ENCODE results near the gene KLK6. TPM values are rescaled to one million over a fixed set of nuclear protein-coding genes. Genes with fewer than 3 reads are reported as not detected.

The KLK6 gene
- total RNA-seq, 1 experiment from 2014 or later: not detected

DNA sequence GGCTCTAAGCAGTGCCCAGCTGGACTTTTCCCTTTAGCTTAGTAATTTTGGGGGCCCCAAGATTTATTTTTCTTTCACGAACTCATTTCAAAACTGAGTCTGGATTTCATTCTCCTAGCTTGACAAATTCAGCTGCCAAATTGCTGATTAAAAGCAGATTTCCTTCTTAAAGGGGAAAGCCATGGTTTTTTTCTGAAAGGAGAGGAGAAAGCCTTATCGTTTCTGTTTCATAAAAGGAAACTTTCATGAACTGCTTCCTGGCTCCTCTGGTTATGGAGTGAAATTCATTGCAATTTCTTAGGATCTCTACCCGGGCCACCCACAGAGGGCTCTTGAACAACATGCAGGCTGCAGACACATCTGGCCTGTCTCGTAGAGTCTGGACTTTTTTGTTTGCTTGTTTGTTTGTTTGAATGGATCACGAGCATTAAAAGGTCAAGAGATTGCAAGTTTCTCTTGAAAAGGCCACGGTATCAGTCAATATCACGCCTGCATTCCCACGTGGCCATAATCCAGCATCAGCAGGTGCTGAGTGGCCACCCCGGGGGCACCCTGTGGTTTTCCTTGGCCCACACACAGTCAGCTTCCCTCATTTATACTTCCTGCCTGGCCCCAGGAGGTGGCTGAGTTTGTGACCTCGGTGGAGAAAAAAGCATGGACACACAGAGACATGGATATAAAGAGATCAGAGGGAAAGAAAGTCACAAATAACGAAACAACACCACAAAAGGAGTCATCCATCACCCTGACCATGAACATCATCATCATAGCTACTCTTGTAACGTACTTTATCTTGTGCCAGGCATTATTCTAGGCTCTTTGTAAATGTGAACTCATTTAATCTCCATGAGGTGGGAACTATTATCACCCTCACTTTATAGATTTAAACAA lies 47.7 kb downstream of the KLK6 start:
- no peak for DNase-seq
- no peaks in the 10 kb centered on the region for H3K9me2 ChIP-seq (replicated peaks; ENCODE audit: insufficient read depth, low read length)
- H4K20me1 ChIP-seq (ENCODE audit: insufficient read depth, low read depth, low read length): peaks cover 7% of the 10 kb centered on the region; the same call in 1 of the 2 replicates
- no peak overlapping the region for H3K9ac ChIP-seq (ENCODE audit: low read length)
- no peaks in the 10 kb centered on the region for H3K36me3 ChIP-seq (ENCODE audit: insufficient read depth, low read length)
- H3K4me1 ChIP-seq (ENCODE audit: low read length): no peaks in the 10 kb centered on the region
- H3K4me3 ChIP-seq (ENCODE audit: low read length): no peak overlapping the region
- H3K9me3 ChIP-seq (ENCODE audit: low read length): no peaks in the 10 kb centered on the region
- H3K79me2 ChIP-seq (ENCODE audit: low read length): no peaks in the 10 kb centered on the region
- H3K27me3 ChIP-seq (ENCODE audit: low read length): 0 out of 2 replicates have a peak, but pooled peaks cover 3% of the 10 kb centered on the region
- H3K27ac ChIP-seq (ENCODE audit: low read length): no peak overlapping the region
- no peak overlapping the region for H3K4me2 ChIP-seq (ENCODE audit: low read depth, low read length, poor library complexity, severe bottlenecking)
- no peak overlapping the region for H2AFZ ChIP-seq (ENCODE audit: low read length)

DNA sequence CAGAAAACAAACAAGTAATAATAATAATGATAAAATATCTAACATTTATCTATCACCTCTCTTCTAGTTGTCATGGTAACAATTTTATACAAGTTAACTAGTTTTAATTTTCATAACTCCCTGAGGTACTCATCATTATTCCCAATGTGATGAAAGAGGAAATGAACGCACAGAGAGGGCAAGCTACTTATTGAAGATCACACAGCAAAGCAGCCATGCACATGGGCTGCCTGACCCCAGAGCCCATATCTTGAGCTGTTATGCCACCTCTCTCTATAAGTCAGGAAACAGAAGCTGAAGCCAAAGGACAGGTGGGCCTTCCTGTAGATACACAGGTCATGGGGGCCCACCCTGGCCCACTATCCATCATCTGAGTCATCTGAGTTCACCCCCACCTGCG lies 53.3 kb downstream of the KLK6 start:
- H3K9me3 ChIP-seq (ENCODE audit: low read length): no peaks in the 10 kb centered on the region
- H3K9me2 ChIP-seq (replicated peaks; ENCODE audit: insufficient read depth, low read length): no peaks in the 10 kb centered on the region
- DNase-seq: no peak
- no peak overlapping the region for H3K27ac ChIP-seq (ENCODE audit: low read length)
- H3K4me2 ChIP-seq (ENCODE audit: low read depth, low read length, poor library complexity, severe bottlenecking): no peak overlapping the region
- no peaks in the 10 kb centered on the region for H3K36me3 ChIP-seq (ENCODE audit: insufficient read depth, low read length)
- H3K4me3 ChIP-seq (ENCODE audit: low read length): no peak overlapping the region
- H3K27me3 ChIP-seq (ENCODE audit: low read length): no peaks in the 10 kb centered on the region
- H2AFZ ChIP-seq (ENCODE audit: low read length): no peak overlapping the region
- H3K4me1 ChIP-seq (ENCODE audit: low read length): no peaks in the 10 kb centered on the region
- no peaks in the 10 kb centered on the region for H3K79me2 ChIP-seq (ENCODE audit: low read length)
- H4K20me1 ChIP-seq (ENCODE audit: insufficient read depth, low read depth, low read length): no peaks in the 10 kb centered on the region
- no peak overlapping the region for H3K9ac ChIP-seq (ENCODE audit: low read length)

DNA sequence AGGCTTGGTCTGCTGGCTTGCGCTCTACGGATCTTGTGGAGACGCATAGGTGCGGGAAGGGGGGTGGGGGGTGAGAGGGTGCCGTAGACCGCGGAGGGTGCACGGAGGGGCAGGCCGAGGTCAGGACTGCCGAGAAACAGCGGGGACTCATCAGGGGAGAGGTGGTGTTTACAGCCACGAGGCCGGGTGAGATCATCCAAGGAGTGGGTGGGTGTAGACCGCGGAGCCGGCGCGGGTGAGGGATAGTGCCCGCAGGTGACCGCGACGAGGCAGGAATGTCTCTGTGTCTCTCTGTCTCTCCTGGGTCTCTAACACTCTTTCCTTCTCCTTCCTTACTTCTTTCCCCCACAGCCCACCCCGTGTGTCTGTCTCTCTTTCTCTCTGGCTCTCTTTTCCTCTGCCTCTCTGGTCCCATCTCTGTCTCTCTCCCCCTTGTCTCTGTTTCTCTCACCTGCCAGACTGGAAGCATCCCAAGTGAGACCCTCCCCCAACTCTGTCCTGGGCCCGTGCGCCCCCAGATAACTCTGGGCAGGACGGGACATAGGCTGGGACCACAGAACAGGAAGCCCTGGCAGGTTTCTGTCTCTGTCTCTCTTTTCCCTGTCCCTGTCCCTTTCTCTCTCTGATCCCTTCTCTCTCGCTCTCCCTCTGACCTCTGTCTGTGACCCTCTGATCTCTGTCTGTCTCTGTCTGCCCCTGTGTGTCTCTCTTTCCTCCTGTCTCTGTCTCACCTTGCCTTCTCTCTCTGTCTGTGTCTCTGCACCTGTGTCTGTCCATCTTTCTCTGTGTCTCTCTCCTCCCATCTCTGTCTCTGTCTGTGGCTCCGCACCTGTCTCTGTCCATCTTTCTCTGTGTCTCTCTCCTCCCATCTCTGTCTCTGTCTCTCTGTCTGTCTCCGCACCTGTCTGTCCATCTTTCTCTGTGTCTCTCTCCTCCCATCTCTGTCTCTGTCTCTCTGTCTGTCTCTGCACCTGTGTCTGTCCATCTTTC lies 56.4 kb downstream of the KLK6 start:
- H3K9ac ChIP-seq (ENCODE audit: low read length): no peak overlapping the region

DNA sequence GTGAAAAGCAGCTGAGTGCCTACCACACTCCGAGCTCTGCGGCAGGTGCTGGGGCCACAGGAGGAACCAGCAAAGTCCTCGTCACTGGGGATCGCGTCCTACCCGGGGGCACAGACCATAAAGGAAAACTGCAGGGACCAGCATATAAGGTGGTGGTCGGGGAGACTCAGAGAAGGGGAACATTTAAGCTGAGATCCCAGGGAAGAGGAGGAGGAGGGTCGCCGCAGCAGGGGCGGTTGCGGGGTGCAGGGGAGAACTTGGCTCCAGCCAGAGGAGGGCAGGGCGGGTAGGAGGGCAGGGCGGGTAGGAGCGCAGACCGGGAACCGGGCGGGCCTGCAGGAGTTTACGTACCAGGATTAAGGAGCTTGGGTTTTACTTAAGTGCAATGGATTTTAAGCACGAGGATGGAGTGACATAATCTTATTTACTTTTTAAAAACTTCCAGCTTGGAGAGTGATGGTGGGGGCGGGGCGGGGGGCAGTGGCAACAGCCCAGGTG lies 57.2 kb downstream of the KLK6 start:
- Histone ChIP-seq H3K9me3 (ENCODE audit: low read length) (no peaks in the 10 kb centered on the region), H3K4me1 (ENCODE audit: low read length) (no peaks in the 10 kb centered on the region), H3K4me3 (ENCODE audit: low read length) (no peak overlapping the region), H3K4me2 (ENCODE audit: low read depth, low read length, poor library complexity, severe bottlenecking) (no peak overlapping the region), H3K27me3 (ENCODE audit: low read length) (no peaks in the 10 kb centered on the region), H4K20me1 (ENCODE audit: insufficient read depth, low read depth, low read length) (no peaks in the 10 kb centered on the region), H3K27ac (ENCODE audit: low read length) (no peak overlapping the region), H3K36me3 (ENCODE audit: insufficient read depth, low read length) (no peaks in the 10 kb centered on the region), H2AFZ (ENCODE audit: low read length) (no peak overlapping the region), H3K79me2 (ENCODE audit: low read length) (no peaks in the 10 kb centered on the region), H3K9ac (ENCODE audit: low read length) (no peak overlapping the region), H3K9me2 (replicated peaks; ENCODE audit: insufficient read depth, low read length) (no peaks in the 10 kb centered on the region)
- no peak for DNase-seq

More for the DNA sequence above, 56.4 kb downstream of the KLK6 start:
- Histone ChIP-seq H4K20me1 (ENCODE audit: insufficient read depth, low read depth, low read length) (no peaks in the 10 kb centered on the region), H3K4me1 (ENCODE audit: low read length) (no peaks in the 10 kb centered on the region), H3K9me3 (ENCODE audit: low read length) (no peaks in the 10 kb centered on the region), H3K27ac (ENCODE audit: low read length) (no peak overlapping the region), H3K4me3 (ENCODE audit: low read length) (no peak overlapping the region), H3K79me2 (ENCODE audit: low read length) (no peaks in the 10 kb centered on the region), H3K4me2 (ENCODE audit: low read depth, low read length, poor library complexity, severe bottlenecking) (no peak overlapping the region), H3K9me2 (replicated peaks; ENCODE audit: insufficient read depth, low read length) (no peaks in the 10 kb centered on the region), H2AFZ (ENCODE audit: low read length) (no peak overlapping the region), H3K36me3 (ENCODE audit: insufficient read depth, low read length) (no peaks in the 10 kb centered on the region), H3K27me3 (ENCODE audit: low read length) (no peaks in the 10 kb centered on the region)
- no peak for DNase-seq

DNA sequence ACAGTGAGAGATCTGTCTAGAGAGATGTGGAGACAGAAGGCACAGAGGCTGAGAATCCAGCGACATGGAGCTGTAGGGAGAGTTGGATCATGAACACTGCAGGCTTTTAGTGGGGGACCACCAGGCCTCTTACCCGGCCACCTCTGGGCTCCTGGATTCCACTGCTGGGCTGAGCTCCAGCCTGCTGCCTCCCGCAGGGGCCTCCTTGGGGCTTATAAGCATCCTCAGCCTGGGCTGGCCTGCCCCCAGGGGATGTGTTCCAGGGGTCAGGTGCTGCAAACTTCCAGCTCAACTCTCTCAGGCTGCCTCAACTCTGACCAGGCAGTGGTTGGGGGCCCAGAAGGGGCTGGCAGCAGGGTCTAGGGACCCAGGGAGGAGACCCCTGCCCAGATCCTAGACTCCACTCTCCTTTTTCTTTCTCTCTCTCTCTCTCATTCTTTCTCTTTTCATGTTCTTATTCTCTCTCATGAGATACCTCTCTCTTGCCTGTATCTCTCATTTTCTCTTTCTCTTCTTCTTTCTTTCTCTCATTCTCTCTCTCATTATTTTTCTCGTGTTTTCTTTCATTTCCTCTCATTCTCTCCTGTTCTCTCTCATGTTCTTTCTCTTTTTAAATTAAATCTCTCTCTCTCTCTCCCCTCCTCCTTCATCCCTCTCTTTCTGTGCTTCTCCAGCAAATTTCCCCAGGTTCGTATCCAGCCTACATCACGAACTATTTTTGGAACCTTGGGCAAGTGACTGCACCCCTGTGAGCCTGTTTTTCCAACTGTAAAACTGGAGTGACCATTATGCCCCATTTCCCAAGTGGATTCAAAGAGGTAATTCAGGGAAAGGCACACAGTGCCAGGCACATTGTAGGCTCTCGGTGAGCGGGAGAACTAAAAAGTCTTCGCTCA lies 57.9 kb downstream of the KLK6 start, which contains the start of gene KLK4:
TSS of gene KLK4 (minus strand) at position 190 of the 896 bp plus-strand sequence. CDS start 657 bp downstream, outside the sequence.
- Histone ChIP-seq H3K27me3 (ENCODE audit: low read length) (no peaks in the 10 kb centered on the region), H3K4me3 (ENCODE audit: low read length) (no peak within 1 kb of the TSS), H3K9me2 (replicated peaks; ENCODE audit: insufficient read depth, low read length) (no peaks in the 10 kb centered on the region), H4K20me1 (ENCODE audit: insufficient read depth, low read depth, low read length) (no peaks in the 10 kb centered on the region), H2AFZ (ENCODE audit: low read length) (no peak within 1 kb of the TSS), H3K9ac (ENCODE audit: low read length) (no peak within 1 kb of the TSS), H3K79me2 (ENCODE audit: low read length) (no peaks in the 10 kb centered on the region), H3K9me3 (ENCODE audit: low read length) (no peaks in the 10 kb centered on the region), H3K36me3 (ENCODE audit: insufficient read depth, low read length) (no peaks in the 10 kb centered on the region), H3K4me1 (ENCODE audit: low read length) (no peaks in the 10 kb centered on the region), H3K4me2 (ENCODE audit: low read depth, low read length, poor library complexity, severe bottlenecking) (no peak within 1 kb of the TSS), H3K27ac (ENCODE audit: low read length) (no peak within 1 kb of the TSS)
- DNase-seq: no peak

DNA sequence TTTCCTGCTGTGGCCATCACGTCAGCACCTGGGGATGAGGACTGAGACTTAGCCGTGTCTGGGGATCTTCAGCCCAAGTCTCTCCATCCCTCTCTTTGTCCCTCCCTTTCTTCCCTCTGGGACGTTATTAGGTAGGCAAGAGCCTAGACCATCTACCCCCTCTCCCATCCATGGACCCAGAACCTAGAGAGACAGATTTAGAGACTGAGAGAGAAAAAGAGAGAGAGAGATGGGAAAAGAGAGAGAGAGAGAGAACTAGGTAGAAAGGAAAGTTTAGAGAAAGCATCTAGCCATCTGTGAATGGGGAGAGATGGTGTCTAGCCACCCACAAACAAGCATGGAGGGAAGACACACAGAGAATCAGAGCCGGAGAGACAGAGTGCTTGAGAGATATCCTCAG lies 58.7 kb downstream of the KLK6 start:
- H3K9me3 ChIP-seq (ENCODE audit: low read length): no peaks in the 10 kb centered on the region
- H3K27ac ChIP-seq (ENCODE audit: low read length): no peak overlapping the region
- no peak overlapping the region for H2AFZ ChIP-seq (ENCODE audit: low read length)
- no peaks in the 10 kb centered on the region for H4K20me1 ChIP-seq (ENCODE audit: insufficient read depth, low read depth, low read length)
- H3K79me2 ChIP-seq (ENCODE audit: low read length): no peaks in the 10 kb centered on the region
- no peaks in the 10 kb centered on the region for H3K36me3 ChIP-seq (ENCODE audit: insufficient read depth, low read length)
- peaks cover 4% of the 10 kb centered on the region for H3K4me1 ChIP-seq (ENCODE audit: low read length)
- no peak for DNase-seq
- no peak overlapping the region for H3K4me2 ChIP-seq (ENCODE audit: low read depth, low read length, poor library complexity, severe bottlenecking)
- no peak overlapping the region for H3K9ac ChIP-seq (ENCODE audit: low read length)
- H3K4me3 ChIP-seq (ENCODE audit: low read length): no peak overlapping the region
- H3K27me3 ChIP-seq (ENCODE audit: low read length): no peaks in the 10 kb centered on the region
- no peaks in the 10 kb centered on the region for H3K9me2 ChIP-seq (replicated peaks; ENCODE audit: insufficient read depth, low read length)

DNA sequence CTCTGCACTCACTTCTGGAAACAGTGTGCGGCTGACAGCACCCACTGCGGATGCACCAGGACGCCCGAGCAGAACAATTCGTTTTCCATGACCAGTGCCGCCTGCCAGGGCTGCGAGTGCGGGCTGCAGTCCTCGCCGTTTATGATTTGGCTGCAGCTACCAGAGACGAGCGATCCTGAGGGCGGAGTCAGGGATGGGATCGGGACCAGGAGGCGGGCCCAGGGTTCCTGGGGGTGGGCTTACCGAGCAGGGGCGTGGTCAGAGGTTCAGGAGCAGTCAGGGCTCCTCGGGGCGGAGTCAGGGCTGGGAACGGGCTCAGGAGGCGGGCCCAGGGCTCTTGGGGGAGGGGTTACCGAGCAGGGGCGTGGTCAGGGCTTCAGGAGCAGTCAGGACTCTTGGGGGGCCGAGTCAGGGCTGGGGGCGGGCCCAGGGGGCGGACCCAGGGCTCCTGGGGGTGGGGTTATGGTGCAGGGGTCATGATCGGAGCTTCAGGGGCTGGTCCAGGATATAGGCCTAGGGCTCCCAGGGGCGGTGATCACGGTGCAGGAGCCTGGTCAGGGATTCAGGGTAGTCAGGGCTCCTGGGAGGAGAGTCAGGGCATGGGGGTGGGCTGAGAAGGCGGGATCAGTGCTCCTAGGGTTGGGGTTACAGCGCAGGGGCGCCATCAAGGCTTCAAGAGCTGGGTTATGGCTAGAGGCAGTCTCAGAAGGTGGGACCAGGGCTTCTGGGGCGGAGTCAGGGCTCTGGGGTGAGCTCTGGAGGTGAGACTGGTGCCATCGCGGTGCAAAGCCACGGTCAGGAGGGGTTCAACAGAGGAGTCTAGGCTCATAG lies 59.9 kb downstream of the KLK6 start:
- H3K79me2 ChIP-seq (ENCODE audit: low read length): no peaks in the 10 kb centered on the region
- peak; percentile 89 for DNase-seq

More for the DNA sequence above, 59.9 kb downstream of the KLK6 start:
- Histone ChIP-seq H2AFZ (ENCODE audit: low read length) (no peak overlapping the region), H3K27ac (ENCODE audit: low read length) (no peak overlapping the region), H4K20me1 (ENCODE audit: insufficient read depth, low read depth, low read length) (no peaks in the 10 kb centered on the region), H3K4me3 (ENCODE audit: low read length) (no peak overlapping the region), H3K36me3 (ENCODE audit: insufficient read depth, low read length) (no peaks in the 10 kb centered on the region), H3K9ac (ENCODE audit: low read length) (no peak overlapping the region), H3K27me3 (ENCODE audit: low read length) (no peaks in the 10 kb centered on the region), H3K9me2 (replicated peaks; ENCODE audit: insufficient read depth, low read length) (no peaks in the 10 kb centered on the region), H3K9me3 (ENCODE audit: low read length) (no peaks in the 10 kb centered on the region), H3K4me2 (ENCODE audit: low read depth, low read length, poor library complexity, severe bottlenecking) (no peak overlapping the region), H3K4me1 (ENCODE audit: low read length) (peaks cover 6% of the 10 kb centered on the region)
